H7 (cell line): Measurements from ENCODE around the gene DISP2. TPM values are rescaled to one million over a fixed set of nuclear protein-coding genes. Genes with fewer than 3 reads are reported as not detected.

Experiments
- DNase-seq: peaks from one replicate; pipeline ENCODE4 v3.0.0; 2012
- H3K27me3 ChIP-seq: 2 replicates; pipeline ENCODE4 v1.6.0; 2011; ENCODE audit warnings: mild to moderate bottlenecking, low read length; ENCODE audit not compliant: control insufficient read depth, insufficient read depth
- H3K36me3 ChIP-seq: replicated peaks from 2 replicates; pipeline ENCODE4 v1.5.1; 2011; ENCODE audit warnings: low read length; ENCODE audit not compliant: control insufficient read depth, insufficient read depth
- H3K4me3 ChIP-seq: 2 replicates; pipeline ENCODE4 v1.5.1; 2011; ENCODE audit warnings: low read depth, mild to moderate bottlenecking, control low read depth, low read length, moderate library complexity; ENCODE audit not compliant: insufficient read depth
- total RNA-seq: library from RNA; depleted of rRNA; stranded (reverse); fragments of >200 nt; shearing (Covaris generic); gene quantifications from 2 replicates; pipeline ENCODE4 v1.2.3, GENCODE V29; 2014; rRNA removed

The DISP2 gene
- total RNA-seq = 0.04 and 0.52 TPM in 2 replicates

GRCh38 chr15:40357723-40358470, at the start of gene DISP2:
Gene DISP2 (plus strand): TSS chr15:40358219. CDS start chr15:40358322, 103 bp downstream.
- no peaks in the 10 kb centered on the region for H3K36me3 ChIP-seq
- H3K27me3 ChIP-seq = peaks cover 21% of the 10 kb centered on the region
- peak within 1 kb of the TSS; percentile 56 for H3K4me3 ChIP-seq
- DNase-seq = peak; percentile 100

- DNase-seq = peak; percentile 54
- H3K36me3 ChIP-seq = no peaks in the 10 kb centered on the region; the same call in 1 of the 2 replicates
- peaks cover 1% of the 10 kb centered on the region for H3K27me3 ChIP-seq
- no peak overlapping the region for H3K4me3 ChIP-seq
Observed at GRCh38 chr15:40309344-40309862, 48.6 kb upstream of the DISP2 start.

GRCh38 chr15:40310001-40310959, 47.7 kb upstream of the DISP2 start:
- DNase-seq = peak; percentile 88
- Histone ChIP-seq H3K36me3 (no peaks in the 10 kb centered on the region; the same call in 1 of the 2 replicates), H3K27me3 (peaks cover 1% of the 10 kb centered on the region), H3K4me3 (no peak overlapping the region)

- no peak for DNase-seq
- Histone ChIP-seq H3K4me3 (no peak overlapping the region), H3K27me3 (peaks cover 1% of the 10 kb centered on the region), H3K36me3 (no peaks in the 10 kb centered on the region; the same call in 1 of the 2 replicates)
Observed at GRCh38 chr15:40310993-40311392, 47.0 kb upstream of the DISP2 start.

- H3K36me3 ChIP-seq = no peaks in the 10 kb centered on the region
- H3K4me3 ChIP-seq = no peak overlapping the region
- no peak for DNase-seq
- H3K27me3 ChIP-seq = peaks cover 1% of the 10 kb centered on the region
Observed at GRCh38 chr15:40312370-40313158, 45.5 kb upstream of the DISP2 start.

- Histone ChIP-seq H3K4me3 (no peak overlapping the region), H3K27me3 (peaks cover 1% of the 10 kb centered on the region), H3K36me3 (no peaks in the 10 kb centered on the region)
- no peak for DNase-seq
Observed at GRCh38 chr15:40313531-40314398, 44.3 kb upstream of the DISP2 start.

- Histone ChIP-seq H3K36me3 (no peaks in the 10 kb centered on the region), H3K27me3 (peaks cover 1% of the 10 kb centered on the region), H3K4me3 (no peak overlapping the region)
- DNase-seq = no peak
Observed at GRCh38 chr15:40314723-40315276, 43.2 kb upstream of the DISP2 start.

- Histone ChIP-seq H3K36me3 (no peaks in the 10 kb centered on the region), H3K27me3 (peaks cover 3% of the 10 kb centered on the region), H3K4me3 (no peak overlapping the region)
- DNase-seq = no peak
Observed at GRCh38 chr15:40316931-40317330, 41.1 kb upstream of the DISP2 start.

- Histone ChIP-seq H3K36me3 (no peaks in the 10 kb centered on the region), H3K27me3 (peaks cover 9% of the 10 kb centered on the region), H3K4me3 (no peak overlapping the region)
- no peak for DNase-seq
Observed at GRCh38 chr15:40317580-40317979, 40.4 kb upstream of the DISP2 start.

- DNase-seq = no peak
- Histone ChIP-seq H3K36me3 (no peaks in the 10 kb centered on the region), H3K27me3 (peaks cover 25% of the 10 kb centered on the region), H3K4me3 (no peak overlapping the region)
Observed at GRCh38 chr15:40320409-40320808, 37.6 kb upstream of the DISP2 start.

GRCh38 chr15:40320931-40321371, 37.1 kb upstream of the DISP2 start:
- Histone ChIP-seq H3K36me3 (no peaks in the 10 kb centered on the region), H3K27me3 (peaks cover 26% of the 10 kb centered on the region), H3K4me3 (no peak overlapping the region)
- peak; percentile 84 for DNase-seq

- Histone ChIP-seq H3K36me3 (no peaks in the 10 kb centered on the region), H3K4me3 (peak overlapping the region; percentile 45), H3K27me3 (peaks cover 26% of the 10 kb centered on the region)
- DNase-seq = peak; percentile 66
Observed at GRCh38 chr15:40322531-40323238, 35.3 kb upstream of the DISP2 start.
